Activated CD4-positive, alpha-beta T cell treated with anti-CD3 and anti-CD28 coated beads for 24 hours (primary cell): ENCODE measurements around the gene ANXA3.

ENCODE experiments used
- DNase-seq, 2 donors: peaks; one replicate each; pipeline ENCODE4 v3.0.0-alpha.2; 2020; ENCODE audit warnings: low read depth in 2 of 2

Gene ANXA3

DNA sequence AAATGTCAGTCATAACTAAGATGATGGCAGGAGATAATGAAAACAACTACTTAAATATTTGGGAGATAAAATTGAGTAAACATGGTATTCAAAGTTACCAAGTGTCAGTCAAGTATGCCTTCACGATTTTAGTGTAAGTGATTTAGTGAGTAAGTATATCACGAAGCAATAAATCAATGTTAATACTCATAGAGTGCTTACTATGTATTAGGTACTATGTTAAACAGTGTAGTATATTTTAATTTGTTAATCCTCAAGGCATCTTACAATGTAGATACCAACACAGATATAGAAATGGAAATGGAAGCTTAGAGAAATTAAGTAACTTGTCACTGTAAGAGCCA lies 59.6 kb downstream of the ANXA3 start:
- no peak for DNase-seq

- no peak for DNase-seq
These were observed 61.0 kb downstream of the ANXA3 start for GRCh38 chr4:78612398-78613178.

DNA sequence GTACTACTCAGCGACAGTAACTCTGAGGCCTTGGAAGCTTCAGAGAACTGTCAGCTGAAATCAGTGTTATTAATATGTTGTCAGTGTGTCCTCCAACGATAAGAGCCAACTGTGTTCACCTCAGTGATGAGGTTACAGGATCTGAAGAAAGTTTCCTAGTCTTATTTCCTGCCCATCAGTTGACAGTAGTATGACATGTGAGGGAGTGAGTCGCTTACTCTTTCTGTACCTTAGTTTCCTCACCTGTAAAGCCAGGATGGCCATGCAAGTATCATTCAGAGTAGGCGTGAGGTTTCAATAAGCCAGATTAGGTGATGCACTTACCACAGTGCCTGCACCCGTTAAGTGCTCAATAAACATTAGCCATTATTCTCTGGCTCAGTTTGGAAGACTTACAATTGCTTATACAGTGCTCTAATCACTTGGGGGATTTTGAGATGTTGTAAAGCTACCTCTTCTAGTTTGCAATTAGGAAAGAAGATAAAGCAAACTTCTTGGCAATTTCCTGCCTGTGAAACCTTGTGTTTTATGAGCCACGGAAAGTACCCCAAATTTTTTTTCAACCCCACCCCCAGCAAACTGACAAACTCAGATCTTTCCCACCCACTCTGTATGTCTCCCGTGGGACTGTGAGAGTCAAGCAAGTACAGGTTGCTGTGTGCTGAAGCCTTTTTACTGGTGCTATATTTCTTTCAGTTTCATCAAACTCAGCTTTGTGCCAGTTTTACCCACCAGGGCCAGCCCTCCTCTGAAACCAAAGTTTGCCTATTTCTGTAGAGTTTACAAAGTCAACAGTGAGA lies 62.2 kb downstream of the ANXA3 start:
- no peak for DNase-seq

GRCh38 chr4:78616046-78616498 lies 64.5 kb downstream of the ANXA3 start:
- DNase-seq = no peak

GRCh38 chr4:78618436-78618835 lies 66.9 kb downstream of the ANXA3 start:
- DNase-seq = no peak

DNA sequence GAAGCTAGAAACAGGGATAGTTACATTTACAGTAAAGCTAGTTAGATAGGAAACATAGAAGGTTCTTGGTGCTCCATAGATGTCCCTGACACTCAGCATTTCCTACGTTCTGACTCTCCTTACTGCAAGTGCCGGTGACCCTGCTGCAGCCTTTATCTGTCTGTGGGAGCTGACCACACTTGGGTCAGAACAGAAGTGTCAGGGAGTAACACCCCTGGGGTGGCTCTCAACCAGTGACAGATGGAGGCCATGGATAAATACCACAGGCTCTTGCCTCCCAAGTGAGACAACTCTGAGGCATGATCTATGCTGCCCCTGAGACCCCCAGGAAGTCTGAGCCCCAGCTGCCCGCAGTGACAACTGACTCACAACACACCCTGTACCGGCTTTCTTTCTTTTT lies 69.8 kb downstream of the ANXA3 start:
- DNase-seq = no peak

GRCh38 chr4:78622253-78622979 lies 70.8 kb downstream of the ANXA3 start:
- no peak for DNase-seq

- no peak for DNase-seq
These were observed 72.5 kb downstream of the ANXA3 start for GRCh38 chr4:78624048-78624447.

GRCh38 chr4:78625073-78625472 lies 73.5 kb downstream of the ANXA3 start:
- DNase-seq = no peak

DNA sequence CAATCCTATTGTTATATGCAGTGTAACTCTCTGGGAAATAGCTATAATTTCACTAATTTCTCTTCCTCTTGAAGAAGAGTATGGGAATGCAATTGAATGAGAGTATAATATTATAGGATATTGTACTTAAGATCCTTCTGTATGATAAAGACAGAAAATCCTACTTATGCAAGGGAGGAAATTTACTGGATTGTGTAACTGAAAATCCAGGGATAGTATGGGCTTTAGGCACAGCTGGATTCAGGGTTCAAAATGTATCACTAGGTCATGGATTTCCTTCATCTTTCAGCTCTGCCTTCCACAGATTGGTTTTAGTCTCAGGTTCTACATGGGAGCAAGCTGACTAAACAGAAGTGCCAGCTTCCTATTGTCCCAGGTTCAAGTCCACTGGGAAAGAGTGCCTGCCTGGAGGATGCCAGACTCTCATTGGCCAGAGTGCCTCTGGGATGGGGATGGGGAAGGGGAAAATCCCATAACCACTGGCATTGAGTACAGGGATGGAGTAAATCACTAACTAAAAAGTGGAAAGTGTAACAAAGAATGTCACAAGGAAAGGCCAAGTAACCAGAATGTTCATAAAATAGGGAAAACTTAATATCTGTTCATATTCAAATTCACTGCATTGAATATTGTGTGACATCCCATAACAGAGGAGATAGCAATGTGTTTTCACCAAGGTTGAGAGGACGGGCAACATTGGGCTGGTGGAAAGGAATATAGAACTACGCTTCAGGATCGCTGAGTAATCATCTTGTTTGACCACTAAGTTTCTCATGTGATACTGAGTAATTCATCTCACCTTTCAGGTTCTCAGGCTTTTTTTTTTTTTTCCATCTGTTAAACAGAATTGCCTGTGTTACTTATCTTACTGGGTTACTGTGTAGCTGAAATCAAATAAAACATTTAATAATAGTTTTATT lies 75.7 kb downstream of the ANXA3 start:
- DNase-seq = no peak

DNA sequence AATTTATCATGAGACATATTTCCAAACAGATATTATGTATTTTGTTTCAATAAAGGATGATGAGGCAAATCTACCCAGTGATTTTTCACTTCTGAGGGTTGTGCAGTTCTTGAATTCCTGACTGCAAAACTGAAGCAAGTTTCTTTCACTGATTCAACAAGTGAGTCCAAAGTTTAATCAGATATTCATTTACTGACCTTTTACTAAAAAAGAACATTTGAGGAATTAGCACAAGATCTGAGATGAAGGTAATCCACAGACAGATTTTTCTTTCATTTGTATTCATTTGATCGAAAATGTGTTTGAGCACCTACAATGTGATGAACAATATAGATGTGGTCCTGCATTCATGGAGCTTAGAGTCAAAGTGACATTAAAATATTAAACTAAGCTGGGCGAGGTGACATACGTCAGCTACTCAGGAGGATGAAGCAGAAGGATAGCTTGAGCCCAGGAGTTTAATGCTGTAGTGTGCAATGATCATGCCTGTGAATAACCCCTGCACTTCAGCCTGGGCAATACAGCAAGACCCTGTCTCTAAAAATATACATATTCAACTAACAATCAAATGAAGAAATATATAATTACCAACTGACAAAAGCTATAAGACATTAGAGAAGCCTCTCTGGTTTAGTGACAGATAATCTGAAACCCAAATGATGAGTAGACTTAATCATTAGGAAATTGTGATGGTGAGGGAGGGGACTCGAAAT lies 76.6 kb downstream of the ANXA3 start:
- DNase-seq = no peak

GRCh38 chr4:78629991-78630541 lies 78.5 kb downstream of the ANXA3 start:
- DNase-seq = no peak

DNA sequence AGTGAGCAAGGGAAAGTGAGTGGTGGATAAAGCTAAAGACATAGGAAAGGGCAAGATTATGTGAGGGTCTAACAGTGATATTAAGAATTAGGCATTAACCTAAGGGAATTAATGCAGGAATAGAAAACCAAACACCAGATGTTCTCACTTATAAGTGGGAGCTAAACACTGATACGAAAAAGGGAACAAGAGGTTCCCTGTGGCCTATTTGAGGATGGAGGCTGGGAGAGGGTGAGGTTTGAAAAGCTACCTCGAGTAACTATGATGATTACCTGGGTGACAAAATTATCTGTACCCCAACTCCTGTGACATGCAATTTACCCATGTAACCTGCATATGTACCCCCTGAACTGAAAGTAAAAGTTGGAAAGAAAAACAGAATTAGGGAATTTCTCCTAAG lies 79.0 kb downstream of the ANXA3 start:
- no peak for DNase-seq

GRCh38 chr4:78634011-78634664 lies 82.6 kb downstream of the ANXA3 start:
- DNase-seq = no peak

- DNase-seq = no peak
These were observed 87.0 kb downstream of the ANXA3 start for GRCh38 chr4:78638337-78639172.

- no peak for DNase-seq
These were observed 89.1 kb downstream of the ANXA3 start for GRCh38 chr4:78640714-78641113.

DNA sequence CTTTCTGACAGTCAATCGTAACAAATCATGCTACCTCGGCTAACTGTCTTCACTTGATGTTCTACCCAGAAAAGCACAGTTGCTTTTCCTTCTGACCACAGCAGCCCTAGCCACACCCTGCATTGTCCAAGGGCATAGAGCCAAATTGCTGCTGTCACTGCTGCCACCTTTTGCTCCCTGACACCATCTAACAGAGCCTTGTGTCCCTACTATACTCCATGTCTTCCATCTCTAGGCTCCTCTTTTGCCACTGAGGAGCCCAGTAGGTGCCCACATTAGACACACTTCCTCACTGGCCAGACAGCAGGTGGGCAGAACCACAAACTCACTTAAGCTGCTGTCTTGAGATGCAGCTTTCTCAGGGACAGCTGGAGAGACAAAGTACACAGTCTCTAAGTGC lies 91.4 kb downstream of the ANXA3 start:
- no peak for DNase-seq

DNA sequence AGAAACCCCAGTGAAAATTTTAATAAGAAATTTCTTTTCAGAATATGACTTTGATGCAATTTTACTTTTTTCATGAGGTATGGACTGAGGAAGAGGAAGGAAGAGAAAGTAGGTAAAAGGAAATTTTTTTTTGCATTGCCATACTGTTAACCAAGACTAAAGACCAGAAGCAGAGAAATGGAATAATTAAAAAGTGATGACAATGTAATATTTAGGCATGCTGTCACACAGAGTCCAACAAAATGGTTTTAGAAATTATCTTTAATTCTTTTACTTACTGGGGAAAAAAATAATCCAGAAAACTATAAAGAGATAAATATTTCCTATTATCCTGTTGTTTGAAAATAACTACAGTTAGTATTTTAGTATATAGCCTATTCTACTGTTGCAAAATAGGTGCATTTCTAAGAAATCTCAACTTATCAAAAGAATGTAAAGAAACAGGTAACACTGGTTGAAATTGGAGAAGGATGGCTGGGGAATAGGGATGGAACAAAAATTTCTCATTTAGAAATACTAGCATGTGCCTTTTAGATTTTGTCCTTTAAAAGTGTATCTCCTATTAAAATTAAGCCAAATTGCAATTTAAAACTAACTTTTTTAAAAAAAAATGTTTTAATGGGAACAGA lies 92.6 kb downstream of the ANXA3 start:
- DNase-seq = no peak
